HEK293 (cell line): ENCODE data around the gene FGF19.

Experiments
- CTCF ChIA-PET: fragments of 350-600 bp; formaldehyde crosslinking; extraction: SDS; loops from one replicate; lab custom pipeline; 2021; ENCODE audit warnings: antibody characterized with exemption; lab: Yijun Ruan, JAX
- POLR2A ChIA-PET: fragments of 300-600 bp; formaldehyde crosslinking; extraction: SDS; loops from one replicate; lab custom pipeline; 2020; ENCODE audit warnings: antibody characterized with exemption, inconsistent platforms; lab: Yijun Ruan, JAX
- H3K27ac ChIP-seq: fragments of 200-500 bp; sonication (Bioruptor generic); 2 replicates; pipeline ENCODE4 v1.5.1; 2014; ENCODE audit warnings: low read depth, low read length, control low read depth, inconsistent platforms; ENCODE audit errors: extremely low read depth
- H3K36me3 ChIP-seq, 2 experiments: fragments of 200-500 bp in 1 of 2; sonication (Bioruptor generic) in 1 of 2; 1 replicate in 1 of 2; 2 replicates in 1 of 2; pipeline ENCODE4 v1.5.1; 2014 to 2017; ENCODE audit warnings: inconsistent platforms in 2 of 2, low read length in 2 of 2; ENCODE audit not compliant: control insufficient read depth in 2 of 2, insufficient read depth in 1 of 2
- H3K4me1 ChIP-seq: fragments of 200-500 bp; sonication (Bioruptor generic); 2 replicates; pipeline ENCODE4 v1.5.1; 2014; ENCODE audit warnings: mild to moderate bottlenecking, low read length, inconsistent platforms; ENCODE audit not compliant: control insufficient read depth, insufficient read depth
- H3K4me3 ChIP-seq: 2 replicates; pipeline ENCODE4 v1.5.1; 2011; ENCODE audit warnings: low read depth, mild to moderate bottlenecking, control low read depth, low read length, moderate library complexity
- H3K9me3 ChIP-seq: fragments of 200-500 bp; sonication (Bioruptor generic); 2 replicates; pipeline ENCODE4 v1.5.1; 2014; ENCODE audit warnings: low read depth, low read length, inconsistent platforms; ENCODE audit not compliant: control insufficient read depth, insufficient read depth
- GLI4 ChIP-seq: fragments of 450-650 bp; formaldehyde crosslinking; IDR thresholded peaks from 2 replicates; pipeline ENCODE4 v1.5.1; 2016; ENCODE audit warnings: missing biosample characterization, missing genetic modification characterization
- REST ChIP-seq: fragments of 450-650 bp; formaldehyde crosslinking; IDR thresholded peaks from 2 replicates; pipeline ENCODE4 v1.5.1; 2016; ENCODE audit warnings: missing biosample characterization, missing genetic modification characterization
- ZNF133 ChIP-seq: fragments of 450-650 bp; formaldehyde crosslinking; IDR thresholded peaks from 2 replicates; pipeline ENCODE4 v1.5.1; 2016; ENCODE audit warnings: missing biosample characterization, missing genetic modification characterization
- ZNF211 ChIP-seq: fragments of 450-650 bp; formaldehyde crosslinking; IDR thresholded peaks from 2 replicates; pipeline ENCODE4 v1.5.1; 2016; ENCODE audit warnings: low read depth, missing biosample characterization, missing genetic modification characterization
- ZNF221 ChIP-seq: fragments of 450-650 bp; formaldehyde crosslinking; IDR thresholded peaks from 2 replicates; pipeline ENCODE4 v1.5.1; 2017; ENCODE audit warnings: missing biosample characterization, missing genetic modification characterization, borderline replicate concordance
- ZNF335 ChIP-seq: fragments of 450-650 bp; formaldehyde crosslinking; conservative IDR thresholded peaks from 2 replicates; pipeline ENCODE4 v1.5.1; 2016; ENCODE audit warnings: missing biosample characterization, missing genetic modification characterization
- ZNF350 ChIP-seq: fragments of 450-650 bp; formaldehyde crosslinking; IDR thresholded peaks from 2 replicates; pipeline ENCODE4 v1.5.0; 2017; ENCODE audit warnings: missing biosample characterization, mild to moderate bottlenecking, missing genetic modification characterization
- ZNF596 ChIP-seq: fragments of 450-650 bp; IDR thresholded peaks from 2 replicates; pipeline ENCODE4 v1.5.0; 2018; ENCODE audit warnings: missing biosample characterization, mild to moderate bottlenecking, missing genetic modification characterization, moderate library complexity
- ZNF701 ChIP-seq: fragments of 450-650 bp; formaldehyde crosslinking; IDR thresholded peaks from 2 replicates; pipeline ENCODE4 v1.5.1; 2016; ENCODE audit warnings: missing biosample characterization, missing genetic modification characterization
- ZNF76 ChIP-seq: fragments of 450-650 bp; formaldehyde crosslinking; IDR thresholded peaks from 2 replicates; pipeline ENCODE4; 2016; ENCODE audit warnings: low read depth, missing biosample characterization, missing genetic modification characterization, borderline replicate concordance
- ZNF785 ChIP-seq: fragments of 450-650 bp; formaldehyde crosslinking; IDR thresholded peaks from 2 replicates; pipeline ENCODE4 v1.5.1; 2016; ENCODE audit warnings: missing biosample characterization, missing genetic modification characterization
- ZNF843 ChIP-seq: fragments of 450-650 bp; formaldehyde crosslinking; IDR thresholded peaks from 2 replicates; pipeline ENCODE4 v1.5.1; 2016; ENCODE audit warnings: missing biosample characterization, missing genetic modification characterization
- TF ChIP-seq, protein P1 (sequence below): fragments of 450-650 bp; formaldehyde crosslinking; IDR thresholded peaks from 2 replicates; pipeline ENCODE4 v1.5.1; 2016; ENCODE audit warnings: missing biosample characterization, missing genetic modification characterization
- TF ChIP-seq, protein P2 (sequence below): fragments of 450-650 bp; formaldehyde crosslinking; IDR thresholded peaks from 2 replicates; pipeline ENCODE4 v1.5.1; 2016; ENCODE audit warnings: missing biosample characterization, missing genetic modification characterization

The FGF19 gene

GRCh38 chr11:69721745-69722144 is 17.9 kb upstream of the FGF19 start:
- Histone ChIP-seq H3K27ac (no peak overlapping the region), H3K36me3 (no peaks in the 10 kb centered on the region), H3K4me1 (no peaks in the 10 kb centered on the region), H3K4me3 (no peak overlapping the region), H3K9me3 (no peaks in the 10 kb centered on the region)
- no peak for TF ChIP-seq ZNF350 (tag by site-specific recombination)
- no peak for TF ChIP-seq ZNF133
- no peak for TF ChIP-seq GLI4 (tag by site-specific recombination)
- TF ChIP-seq ZNF211 (tag by site-specific recombination), result no peak
- no peak for TF ChIP-seq ZNF701 (tag by site-specific recombination)
- no peak for TF ChIP-seq ZNF76 (tag by site-specific recombination)
- TF ChIP-seq, protein P1, sequence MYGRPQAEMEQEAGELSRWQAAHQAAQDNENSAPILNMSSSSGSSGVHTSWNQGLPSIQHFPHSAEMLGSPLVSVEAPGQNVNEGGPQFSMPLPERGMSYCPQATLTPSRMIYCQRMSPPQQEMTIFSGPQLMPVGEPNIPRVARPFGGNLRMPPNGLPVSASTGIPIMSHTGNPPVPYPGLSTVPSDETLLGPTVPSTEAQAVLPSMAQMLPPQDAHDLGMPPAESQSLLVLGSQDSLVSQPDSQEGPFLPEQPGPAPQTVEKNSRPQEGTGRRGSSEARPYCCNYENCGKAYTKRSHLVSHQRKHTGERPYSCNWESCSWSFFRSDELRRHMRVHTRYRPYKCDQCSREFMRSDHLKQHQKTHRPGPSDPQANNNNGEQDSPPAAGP (tag by site-specific recombination), result no peak
- no peak for TF ChIP-seq ZNF843 (tag by site-specific recombination)
- TF ChIP-seq ZNF785, result no peak
- no peak for TF ChIP-seq ZNF335 (tag by site-specific recombination)
- TF ChIP-seq ZNF221 (tag by site-specific recombination), result no peak
- ChIA-PET POLR2A (no interaction called here), CTCF (interaction anchor here (1.7 kb wide), 1 partner anchor 166 kb away, joined by 5 read pairs; no protein-coding TSS in a partner anchor)

DNA sequence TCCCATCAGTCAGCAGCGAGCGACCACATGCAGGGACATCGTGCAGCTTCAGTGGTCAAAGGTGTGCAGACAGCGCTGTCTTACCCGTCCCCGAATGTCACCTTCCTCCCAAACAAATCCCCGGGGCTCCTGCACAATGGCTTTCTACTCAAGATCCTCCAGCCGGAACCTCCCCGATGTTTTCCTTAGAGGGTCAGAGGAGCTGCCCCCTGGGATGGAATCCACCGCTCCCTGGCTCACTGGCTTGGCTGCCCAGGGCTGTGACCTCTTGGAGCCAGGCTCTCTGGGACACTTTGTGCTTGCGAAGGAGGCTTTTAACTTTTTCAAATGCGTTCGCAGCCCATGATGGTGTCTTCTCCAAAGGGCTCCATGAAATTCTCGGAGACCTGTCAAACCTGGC is 17.3 kb upstream of the FGF19 start:
- Histone ChIP-seq H3K4me3 (no peak overlapping the region), H3K36me3 (no peaks in the 10 kb centered on the region), H3K9me3 (no peaks in the 10 kb centered on the region), H3K27ac (no peak overlapping the region)
- CTCF ChIA-PET, result interaction anchor here (0.9 to 1.7 kb wide), 3 partner anchors 8 to 170 kb away, joined by 3 to 5 read pairs (median 4); no protein-coding TSS in a partner anchor
- TF ChIP-seq, protein P2, sequence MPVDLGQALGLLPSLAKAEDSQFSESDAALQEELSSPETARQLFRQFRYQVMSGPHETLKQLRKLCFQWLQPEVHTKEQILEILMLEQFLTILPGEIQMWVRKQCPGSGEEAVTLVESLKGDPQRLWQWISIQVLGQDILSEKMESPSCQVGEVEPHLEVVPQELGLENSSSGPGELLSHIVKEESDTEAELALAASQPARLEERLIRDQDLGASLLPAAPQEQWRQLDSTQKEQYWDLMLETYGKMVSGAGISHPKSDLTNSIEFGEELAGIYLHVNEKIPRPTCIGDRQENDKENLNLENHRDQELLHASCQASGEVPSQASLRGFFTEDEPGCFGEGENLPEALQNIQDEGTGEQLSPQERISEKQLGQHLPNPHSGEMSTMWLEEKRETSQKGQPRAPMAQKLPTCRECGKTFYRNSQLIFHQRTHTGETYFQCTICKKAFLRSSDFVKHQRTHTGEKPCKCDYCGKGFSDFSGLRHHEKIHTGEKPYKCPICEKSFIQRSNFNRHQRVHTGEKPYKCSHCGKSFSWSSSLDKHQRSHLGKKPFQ (tag by site-specific recombination), result no peak
- TF ChIP-seq, all 188 proteins: peak for 0
- POLR2A ChIA-PET, result no interaction called here
- no peaks in the 10 kb centered on the region for H3K4me1 ChIP-seq

- no peaks in the 10 kb centered on the region for H3K9me3 ChIP-seq
Observed at GRCh38 chr11:69718912-69719311, 15.1 kb upstream of the FGF19 start.

More at GRCh38 chr11:69718912-69719311, 15.1 kb upstream of the FGF19 start:
- POLR2A ChIA-PET, result no interaction called here
- peak; percentile 80 for TF ChIP-seq REST (tag by site-specific recombination)
- no peak for TF ChIP-seq ZNF596 (tag by site-specific recombination)
- Histone ChIP-seq H3K4me3 (no peak overlapping the region), H3K36me3 (no peaks in the 10 kb centered on the region), H3K27ac (no peak overlapping the region), H3K4me1 (no peaks in the 10 kb centered on the region)
- CTCF ChIA-PET, result interaction anchor here (0.6 to 3.3 kb wide), 10 partner anchors 8 to 622 kb away, joined by 3 to 14 read pairs (median 6); no protein-coding TSS in a partner anchor
